ENCODE measurements around the gene OR14C36.

- TF ChIP-seq POLR2A (IDR thresholded peaks at IDR 0.05; ENCODE audit: low read length) (no peak), GATA1 (IDR thresholded peaks at IDR 0.05; ENCODE audit: low read depth, low read length) (no peak)
Measured at GRCh38 chr1:248366609-248367008, 18.0 kb downstream of the OR14C36 start.

Data from erythroblast (primary cell).